ENCODE measurements around the gene FCRL6. TPM values are rescaled to one million over a fixed set of nuclear protein-coding genes. Genes with fewer than 3 reads are reported as not detected.

FCRL6 gene
- total RNA-seq, 1 experiment from 2014 or later: not detected

- no TSS peak for BruUV-seq (replicated peaks)
Measured at GRCh38 chr1:159832309-159832708, 30.1 kb downstream of the FCRL6 start.

GRCh38 chr1:159835356-159835755 is 33.2 kb downstream of the FCRL6 start:
- Histone ChIP-seq H3K36me3 (ENCODE audit: control insufficient read depth, insufficient read depth, low read length) (no peaks in the 10 kb centered on the region), H3K4me1 (ENCODE audit: control insufficient read depth, insufficient read depth, low read length) (no peaks in the 10 kb centered on the region), H3K4me3 (ENCODE audit: low read depth in 2 of 2, low read length in 2 of 2) (no peak overlapping the region), H3K27ac (ENCODE audit: low read length) (no peak overlapping the region), H3K27me3 (ENCODE audit: control insufficient read depth, insufficient read depth, low read length) (no peaks in the 10 kb centered on the region), H3K9me3 (ENCODE audit: control insufficient read depth, insufficient read depth, low read depth, low read length) (no peaks in the 10 kb centered on the region)
- ATAC-seq (no peak), DNase-seq (ENCODE audit: low read depth, low spot score) (no peak)
- ChIA-PET CTCF (no interaction called here), POLR2A (no interaction called here)
- no TSS peak for BruUV-seq (replicated peaks)
- in situ Hi-C loops (cut with HindIII; ENCODE audit: low pct_unique_long_range_greater_than_20kb, low sequenced_read_pairs) (no loop called here), intact Hi-C loops (cut with micrococcal nuclease; ENCODE audit: unreplicated experiment) (no loop called here)
- TF ChIP-seq TCF7L2 (IDR thresholded peaks at IDR 0.05; ENCODE audit: low read depth, low read length) (no peak), REST (IDR thresholded peaks at IDR 0.05; ENCODE audit: insufficient read depth in 1 of 2, low read depth in 2 of 2, low read length in 1 of 2) (no peak), SIN3A (IDR thresholded peaks at IDR 0.05; ENCODE audit: borderline replicate concordance, insufficient read depth, low read depth, low read length) (no peak), POLR2AphosphoS5 (IDR thresholded peaks at IDR 0.05; ENCODE audit: low read depth, low read length) (no peak)
- TF ChIP-seq, protein P1, sequence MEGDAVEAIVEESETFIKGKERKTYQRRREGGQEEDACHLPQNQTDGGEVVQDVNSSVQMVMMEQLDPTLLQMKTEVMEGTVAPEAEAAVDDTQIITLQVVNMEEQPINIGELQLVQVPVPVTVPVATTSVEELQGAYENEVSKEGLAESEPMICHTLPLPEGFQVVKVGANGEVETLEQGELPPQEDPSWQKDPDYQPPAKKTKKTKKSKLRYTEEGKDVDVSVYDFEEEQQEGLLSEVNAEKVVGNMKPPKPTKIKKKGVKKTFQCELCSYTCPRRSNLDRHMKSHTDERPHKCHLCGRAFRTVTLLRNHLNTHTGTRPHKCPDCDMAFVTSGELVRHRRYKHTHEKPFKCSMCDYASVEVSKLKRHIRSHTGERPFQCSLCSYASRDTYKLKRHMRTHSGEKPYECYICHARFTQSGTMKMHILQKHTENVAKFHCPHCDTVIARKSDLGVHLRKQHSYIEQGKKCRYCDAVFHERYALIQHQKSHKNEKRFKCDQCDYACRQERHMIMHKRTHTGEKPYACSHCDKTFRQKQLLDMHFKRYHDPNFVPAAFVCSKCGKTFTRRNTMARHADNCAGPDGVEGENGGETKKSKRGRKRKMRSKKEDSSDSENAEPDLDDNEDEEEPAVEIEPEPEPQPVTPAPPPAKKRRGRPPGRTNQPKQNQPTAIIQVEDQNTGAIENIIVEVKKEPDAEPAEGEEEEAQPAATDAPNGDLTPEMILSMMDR (IDR thresholded peaks at IDR 0.05): no peak

More at GRCh38 chr1:159832309-159832708, 30.1 kb downstream of the FCRL6 start:
- ATAC-seq (no peak), DNase-seq (ENCODE audit: low read depth, low spot score) (no peak)
- H3K4me1 ChIP-seq (ENCODE audit: control insufficient read depth, insufficient read depth, low read length): no peaks in the 10 kb centered on the region
- H3K36me3 ChIP-seq (ENCODE audit: control insufficient read depth, insufficient read depth, low read length): no peaks in the 10 kb centered on the region
- TF ChIP-seq TCF7L2 (IDR thresholded peaks at IDR 0.05; ENCODE audit: low read depth, low read length): no peak
- TF ChIP-seq, protein P1 (IDR thresholded peaks at IDR 0.05): no peak
- no peak overlapping the region for H3K4me3 ChIP-seq (ENCODE audit: low read depth in 2 of 2, low read length in 2 of 2)
- no peak overlapping the region for H3K27ac ChIP-seq (ENCODE audit: low read length)
- no peaks in the 10 kb centered on the region for H3K9me3 ChIP-seq (ENCODE audit: control insufficient read depth, insufficient read depth, low read depth, low read length)
- intact Hi-C loops (cut with micrococcal nuclease; ENCODE audit: unreplicated experiment) (no loop called here), in situ Hi-C loops (cut with HindIII; ENCODE audit: low pct_unique_long_range_greater_than_20kb, low sequenced_read_pairs) (no loop called here)
- ChIA-PET CTCF (no interaction called here), POLR2A (no interaction called here)
- no peaks in the 10 kb centered on the region for H3K27me3 ChIP-seq (ENCODE audit: control insufficient read depth, insufficient read depth, low read length)
